Endothelial cell (in vitro differentiated cells): ENCODE results near the gene YWHAG. TPM values are rescaled to one million over a fixed set of nuclear protein-coding genes. Genes with fewer than 3 reads are reported as not detected.
"Not testable (repeated sequence)": the region's sequence is repeated elsewhere in the genome, so short reads cannot be mapped to it uniquely, and the experiment has no call there.

Source experiments
- DNase-seq: peaks from one replicate; pipeline ENCODE4 v3.0.0; 2021; ENCODE audit warnings: low spot score
- H3K27ac Mint-ChIP-seq: one replicate; pipeline ENCODE4 v1.8.0; 2021; ENCODE audit warnings: mixed read lengths, inconsistent platforms; ENCODE audit not compliant: unreplicated experiment
- H3K27me3 Mint-ChIP-seq: one replicate; pipeline ENCODE4 v1.8.0; 2021; ENCODE audit warnings: mild to moderate bottlenecking, moderate library complexity, mixed read lengths, inconsistent platforms; ENCODE audit not compliant: unreplicated experiment
- H3K36me3 Mint-ChIP-seq: one replicate; pipeline ENCODE4 v1.8.0; 2021; ENCODE audit warnings: mild to moderate bottlenecking, low read depth, mixed read lengths, inconsistent platforms; ENCODE audit not compliant: unreplicated experiment
- H3K4me1 Mint-ChIP-seq: one replicate; pipeline ENCODE4 v1.8.0; 2021; ENCODE audit warnings: mild to moderate bottlenecking, mixed read lengths, inconsistent platforms; ENCODE audit not compliant: unreplicated experiment
- H3K4me3 Mint-ChIP-seq: one replicate; pipeline ENCODE4 v1.8.0; 2021; ENCODE audit warnings: mild to moderate bottlenecking, mixed read lengths, inconsistent platforms; ENCODE audit not compliant: unreplicated experiment
- H3K9me3 Mint-ChIP-seq: one replicate; pipeline ENCODE4 v1.8.0; 2021; ENCODE audit warnings: mixed read lengths, inconsistent platforms; ENCODE audit not compliant: unreplicated experiment
- CTCF ChIP-seq: fragments of 200-600 bp; sonication (generic); IDR thresholded peaks from one replicate; pipeline ENCODE4 v1.5.0; 2021; ENCODE audit warnings: antibody characterized with exemption; ENCODE audit not compliant: unreplicated experiment
- total RNA-seq: library from RNA; stranded (reverse); fragmentation: NEBNext Ultra II Directional; extraction: Animal tissue kit (Norgen Biotek cat#: 25700); gene quantifications from one replicate; pipeline ENCODE4 v1.2.1, GENCODE V29; 2021; ENCODE audit not compliant: unreplicated experiment

The YWHAG gene
- total RNA-seq, 1 donor from 2014 or later, result 136 TPM

- Mint-ChIP-seq H3K9me3 (no peaks in the 10 kb centered on the region), H3K27ac (peak overlapping the region; percentile 41), H3K4me3 (no peak overlapping the region), H3K27me3 (peaks cover 4% of the 10 kb centered on the region), H3K4me1 (peaks cover 24% of the 10 kb centered on the region), H3K36me3 (peaks cover 16% of the 10 kb centered on the region)
- TF ChIP-seq CTCF, result no peak
- DNase-seq, result no peak
These were observed 22.7 kb downstream of the YWHAG start for GRCh38 chr7:76336094-76336493.

- H3K27ac Mint-ChIP-seq, H3K4me3 Mint-ChIP-seq, H3K27me3 Mint-ChIP-seq, DNase-seq, H3K9me3 Mint-ChIP-seq: not testable (repeated sequence)
- peaks cover 29% of the 10 kb centered on the region for H3K4me1 Mint-ChIP-seq
- H3K36me3 Mint-ChIP-seq, result peaks cover 17% of the 10 kb centered on the region
These were observed 23.4 kb downstream of the YWHAG start for GRCh38 chr7:76335417-76335816.

GRCh38 chr7:76334320-76334967 is 24.3 kb downstream of the YWHAG start:
- DNase-seq, result no peak
- H3K9me3 Mint-ChIP-seq, result no peaks in the 10 kb centered on the region
- no peak for TF ChIP-seq CTCF
- H3K4me1 Mint-ChIP-seq, result peaks cover 36% of the 10 kb centered on the region
- no peak overlapping the region for H3K27ac Mint-ChIP-seq
- H3K36me3 Mint-ChIP-seq, result peaks cover 18% of the 10 kb centered on the region
- H3K4me3 Mint-ChIP-seq, result no peak overlapping the region
- peaks cover 4% of the 10 kb centered on the region for H3K27me3 Mint-ChIP-seq

- Mint-ChIP-seq H3K27ac (peak overlapping the region; percentile 25), H3K4me1 (peaks cover 40% of the 10 kb centered on the region), H3K27me3 (peaks cover 8% of the 10 kb centered on the region), H3K4me3 (peak overlapping the region; percentile 42), H3K9me3 (no peaks in the 10 kb centered on the region), H3K36me3 (peaks cover 26% of the 10 kb centered on the region)
- no peak for TF ChIP-seq CTCF
- no peak for DNase-seq
These were observed 25.2 kb downstream of the YWHAG start for GRCh38 chr7:76333511-76334101.

- no peaks in the 10 kb centered on the region for H3K9me3 Mint-ChIP-seq
- peak overlapping the region; percentile 4 for H3K4me3 Mint-ChIP-seq
- peaks cover 30% of the 10 kb centered on the region for H3K36me3 Mint-ChIP-seq
- TF ChIP-seq CTCF, result no peak
- H3K27ac Mint-ChIP-seq, result peak overlapping the region; percentile 59
- DNase-seq, result no peak
- peaks cover 45% of the 10 kb centered on the region for H3K4me1 Mint-ChIP-seq
- peaks cover 9% of the 10 kb centered on the region for H3K27me3 Mint-ChIP-seq
These were observed 26.7 kb downstream of the YWHAG start for GRCh38 chr7:76332078-76332477.
